ENCODE measurements around the gene MRPS2.
"Not testable (repeated sequence)": the region's sequence is repeated elsewhere in the genome, so short reads cannot be mapped to it uniquely, and the experiment has no call there.

Gene MRPS2

DNA sequence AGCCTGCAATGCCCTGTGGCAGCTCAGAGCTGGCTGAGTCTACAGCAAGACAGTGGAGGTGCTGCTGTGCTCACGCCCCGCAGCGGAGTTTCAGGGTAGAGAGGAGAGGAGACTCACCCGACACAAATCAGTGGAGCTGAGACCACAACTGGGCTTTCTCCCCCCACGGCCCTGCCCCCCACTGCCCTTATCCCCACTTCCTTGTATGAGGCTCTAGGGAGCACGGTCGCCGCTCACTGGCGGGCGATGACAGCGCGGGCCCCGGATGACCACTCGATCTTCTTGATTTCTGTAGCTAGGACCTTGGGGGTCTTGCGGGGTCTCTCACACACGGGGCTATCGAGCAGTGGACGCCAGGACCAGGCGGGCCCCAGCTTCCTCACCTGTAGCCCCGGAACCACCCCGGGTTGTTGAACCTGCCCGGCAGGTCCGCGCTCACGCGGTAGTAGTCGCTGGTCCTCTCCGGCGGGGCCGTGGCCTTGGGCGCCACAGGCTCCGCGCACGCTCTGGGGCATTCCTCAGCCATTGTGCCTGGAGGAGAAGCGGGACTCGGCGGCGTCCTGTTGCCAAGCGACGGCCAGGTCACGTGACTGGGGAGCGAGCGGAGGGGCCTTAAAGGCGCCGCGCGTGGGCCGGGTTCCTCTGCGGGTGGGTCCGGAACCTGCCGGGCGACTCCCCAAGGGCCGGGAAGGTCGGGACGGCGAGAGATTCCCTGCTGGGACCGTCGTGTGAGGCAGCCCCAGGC lies 984 bp upstream of the MRPS2 start:
- in situ Hi-C loops (cut with MboI; ENCODE audit: low sequenced_read_pairs) = no loop called here

DNA sequence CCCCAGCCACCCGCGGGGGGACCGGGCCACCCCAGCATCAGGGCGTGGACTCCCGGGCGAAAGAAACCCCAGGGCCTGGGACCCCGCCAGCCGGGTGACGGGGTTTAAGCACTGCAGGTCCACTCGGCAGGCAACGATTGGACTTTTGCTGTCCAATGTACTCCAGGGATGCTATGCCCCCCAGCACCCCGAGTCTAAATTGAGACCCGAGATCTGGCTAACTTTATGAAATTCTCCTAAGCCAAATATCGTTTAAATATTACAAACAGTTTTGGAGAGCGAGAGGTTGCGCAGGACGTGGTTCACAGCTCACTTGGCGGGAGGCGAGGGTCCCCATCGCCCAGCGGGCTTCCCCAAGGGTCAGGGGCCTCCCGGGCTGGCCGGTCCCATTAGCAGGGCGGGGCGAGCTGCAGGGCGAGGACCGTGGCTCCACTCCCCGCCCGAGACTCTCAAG lies 384 bp upstream of the MRPS2 start:
- in situ Hi-C loops (cut with MboI; ENCODE audit: low sequenced_read_pairs) = no loop called here

DNA sequence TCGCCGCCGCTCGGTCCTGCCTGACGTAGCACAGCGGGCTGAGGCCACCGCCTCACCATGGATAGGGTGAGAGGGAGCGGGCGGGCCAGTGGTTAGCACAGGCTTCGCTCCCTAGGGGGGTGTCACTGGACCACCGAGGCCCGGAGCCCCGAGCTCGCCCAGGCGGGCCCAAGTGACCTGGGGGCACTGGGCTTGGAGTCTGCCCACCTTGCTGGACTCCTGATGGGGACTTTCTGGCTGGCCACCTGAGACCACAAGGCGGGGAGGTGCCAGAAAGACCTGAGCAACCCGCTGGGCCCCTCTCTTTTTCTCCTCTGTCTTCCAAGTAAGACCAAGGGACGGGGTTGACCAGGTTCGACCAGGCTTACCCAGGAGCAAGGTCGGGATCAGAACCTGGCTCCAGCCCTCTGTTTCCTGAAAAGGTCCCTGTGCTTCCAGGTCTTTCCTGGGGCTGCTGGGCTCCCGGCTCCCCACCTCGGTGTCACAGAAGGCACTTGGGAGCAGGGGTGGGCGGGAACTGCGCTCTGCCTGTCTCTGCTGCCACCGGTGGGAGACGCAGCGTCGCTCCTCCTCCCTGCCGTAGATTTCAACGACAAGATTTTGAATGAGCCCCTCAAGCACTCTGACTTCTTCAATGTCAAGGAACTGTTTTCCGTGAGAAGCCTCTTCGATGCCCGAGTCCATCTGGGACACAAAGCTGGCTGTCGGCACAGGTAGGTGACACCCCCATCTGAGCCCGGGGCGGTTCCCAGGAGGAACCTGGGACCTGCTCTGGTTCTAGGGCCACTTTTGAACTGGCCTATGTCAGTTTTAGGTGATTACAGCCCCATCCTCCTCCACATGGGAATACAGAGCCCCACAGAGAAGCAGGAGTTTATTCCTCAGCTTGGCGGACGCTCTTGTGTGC lies 1.0 kb downstream of the MRPS2 start:
- in situ Hi-C loops (cut with MboI; ENCODE audit: low sequenced_read_pairs) = no loop called here

DNA sequence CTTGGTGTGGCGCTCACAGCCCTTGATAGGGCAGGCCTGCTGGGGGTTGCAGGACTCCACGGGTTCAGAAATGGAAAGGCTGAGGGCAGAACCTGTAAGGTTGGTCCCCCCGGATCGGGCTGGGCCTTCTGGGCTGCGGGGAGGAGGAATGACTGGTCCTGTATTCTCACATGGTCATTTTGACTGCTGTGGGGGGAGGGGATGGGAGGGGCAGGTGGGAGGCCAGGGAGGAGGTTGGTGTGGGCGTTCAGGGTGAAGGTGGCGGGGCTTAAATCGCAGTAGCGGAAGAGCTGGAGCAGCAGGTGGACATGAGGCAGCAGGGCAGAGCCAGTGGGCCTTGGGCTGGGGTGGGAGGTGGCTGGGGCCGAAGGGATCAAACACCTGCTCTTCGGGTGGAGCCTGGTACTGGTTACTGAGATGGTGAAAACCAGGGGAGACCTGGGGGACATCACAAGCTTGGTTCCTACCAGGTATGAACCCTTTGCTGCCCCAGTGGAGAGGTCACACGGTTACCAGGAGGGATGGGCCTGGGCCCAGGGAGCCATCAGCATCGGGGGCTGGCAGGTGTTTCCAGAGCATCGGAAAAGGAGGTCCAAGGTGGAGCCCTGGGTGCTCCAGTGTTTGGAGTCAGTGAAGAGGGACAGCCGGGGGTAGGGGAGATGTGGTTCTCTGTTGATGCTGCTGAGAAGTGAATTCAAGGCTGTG lies 1.8 kb downstream of the MRPS2 start:
- in situ Hi-C loops (cut with MboI; ENCODE audit: low sequenced_read_pairs) = no loop called here

DNA sequence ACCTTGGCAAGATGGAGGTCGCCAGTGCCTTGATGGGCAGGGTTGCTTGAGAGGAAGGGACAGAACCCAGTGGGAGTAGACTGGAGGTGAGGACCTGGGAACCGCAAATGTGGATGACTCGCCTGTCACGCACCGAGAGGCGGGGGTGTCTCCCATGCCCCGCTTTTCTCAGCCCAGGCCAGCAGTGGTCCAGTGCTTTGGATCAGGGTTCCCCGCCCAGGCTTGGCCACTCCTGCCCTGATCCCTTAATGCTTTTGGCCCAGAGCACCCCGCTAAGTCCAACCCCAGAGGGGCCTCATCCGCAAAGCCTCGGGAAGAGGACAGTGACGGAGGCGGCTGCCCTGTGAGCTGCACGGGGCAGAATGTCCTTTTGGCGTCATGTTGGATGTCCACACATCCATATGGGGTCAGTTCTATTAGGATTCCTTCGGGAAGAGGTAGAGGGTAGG lies 2.4 kb downstream of the MRPS2 start:
- in situ Hi-C loops (cut with MboI; ENCODE audit: low sequenced_read_pairs) = no loop called here

DNA sequence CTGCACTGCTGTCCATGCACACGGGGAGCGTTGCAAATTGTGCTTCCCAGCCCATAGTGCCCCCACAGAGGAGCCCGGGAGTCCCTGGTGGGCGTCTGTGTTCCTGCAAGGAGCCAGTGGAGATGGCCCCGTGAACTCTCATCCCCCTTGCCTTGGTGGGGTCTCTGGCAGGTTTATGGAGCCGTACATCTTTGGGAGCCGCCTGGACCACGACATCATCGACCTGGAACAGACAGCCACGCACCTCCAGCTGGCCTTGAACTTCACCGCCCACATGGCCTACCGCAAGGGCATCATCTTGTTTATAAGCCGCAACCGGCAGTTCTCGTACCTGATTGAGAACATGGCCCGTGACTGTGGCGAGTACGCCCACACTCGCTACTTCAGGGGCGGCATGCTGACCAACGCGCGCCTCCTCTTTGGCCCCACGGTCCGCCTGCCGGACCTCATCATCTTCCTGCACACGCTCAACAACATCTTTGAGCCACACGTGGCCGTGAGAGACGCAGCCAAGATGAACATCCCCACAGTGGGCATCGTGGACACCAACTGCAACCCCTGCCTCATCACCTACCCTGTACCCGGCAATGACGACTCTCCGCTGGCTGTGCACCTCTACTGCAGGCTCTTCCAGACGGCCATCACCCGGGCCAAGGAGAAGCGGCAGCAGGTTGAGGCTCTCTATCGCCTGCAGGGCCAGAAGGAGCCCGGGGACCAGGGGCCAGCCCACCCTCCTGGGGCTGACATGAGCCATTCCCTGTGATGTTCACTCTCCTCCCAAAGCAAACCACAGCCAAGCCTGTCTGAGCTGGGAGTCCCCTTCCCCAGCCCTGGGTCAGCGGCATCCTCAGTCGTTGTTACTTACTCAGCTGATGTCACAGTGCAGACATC lies 3.1 kb downstream of the MRPS2 start:
- in situ Hi-C loops (cut with MboI; ENCODE audit: low sequenced_read_pairs) = no loop called here

DNA sequence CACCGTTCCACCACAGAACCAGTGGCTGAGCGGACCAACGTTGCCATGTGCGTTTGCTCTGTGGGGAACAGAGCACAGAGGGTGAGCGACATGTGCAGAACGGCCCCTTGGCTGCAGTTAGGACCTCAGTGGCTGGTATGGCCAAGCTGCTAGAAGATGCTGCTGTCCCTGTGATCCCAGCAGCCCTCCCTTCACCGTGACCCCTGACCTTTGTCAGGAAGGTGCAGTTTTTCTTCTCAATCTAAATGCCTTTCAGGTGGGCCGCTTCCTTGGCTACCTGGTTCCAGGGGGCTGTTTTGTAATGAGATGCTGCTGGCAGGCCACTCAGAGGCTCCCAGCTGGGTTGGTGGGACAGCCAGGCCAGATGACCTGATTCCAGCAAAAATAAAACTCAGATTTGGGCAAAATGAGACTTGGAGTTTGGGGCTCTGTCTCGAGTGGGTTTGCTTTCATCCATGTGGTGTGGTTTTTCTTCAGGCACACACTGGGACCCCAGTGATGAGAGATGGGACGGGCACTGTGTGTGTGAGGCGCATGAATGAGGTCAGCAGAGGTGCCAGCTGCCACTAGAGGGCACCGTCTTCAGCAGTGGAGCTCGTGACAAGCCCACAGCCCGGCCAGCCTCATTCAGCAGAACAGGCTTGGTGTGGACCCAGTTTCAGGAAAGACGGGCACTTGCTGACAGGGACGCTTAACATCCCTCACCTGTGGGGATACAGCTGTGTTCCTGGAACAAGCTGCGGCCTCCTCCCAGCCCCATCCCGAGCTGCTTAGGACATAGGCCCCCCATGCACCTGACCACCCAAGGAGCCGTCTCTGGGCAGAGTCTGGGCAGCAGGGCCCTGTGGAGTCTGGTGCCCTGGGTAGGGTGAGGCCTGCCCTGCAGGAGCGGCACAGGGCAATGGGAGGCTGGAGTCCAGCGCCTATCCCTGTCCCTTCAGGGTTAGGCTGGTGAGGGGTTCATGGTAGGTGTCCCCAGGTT lies 4.1 kb downstream of the MRPS2 start:
- in situ Hi-C loops (cut with MboI; ENCODE audit: low sequenced_read_pairs) = no loop called here

DNA sequence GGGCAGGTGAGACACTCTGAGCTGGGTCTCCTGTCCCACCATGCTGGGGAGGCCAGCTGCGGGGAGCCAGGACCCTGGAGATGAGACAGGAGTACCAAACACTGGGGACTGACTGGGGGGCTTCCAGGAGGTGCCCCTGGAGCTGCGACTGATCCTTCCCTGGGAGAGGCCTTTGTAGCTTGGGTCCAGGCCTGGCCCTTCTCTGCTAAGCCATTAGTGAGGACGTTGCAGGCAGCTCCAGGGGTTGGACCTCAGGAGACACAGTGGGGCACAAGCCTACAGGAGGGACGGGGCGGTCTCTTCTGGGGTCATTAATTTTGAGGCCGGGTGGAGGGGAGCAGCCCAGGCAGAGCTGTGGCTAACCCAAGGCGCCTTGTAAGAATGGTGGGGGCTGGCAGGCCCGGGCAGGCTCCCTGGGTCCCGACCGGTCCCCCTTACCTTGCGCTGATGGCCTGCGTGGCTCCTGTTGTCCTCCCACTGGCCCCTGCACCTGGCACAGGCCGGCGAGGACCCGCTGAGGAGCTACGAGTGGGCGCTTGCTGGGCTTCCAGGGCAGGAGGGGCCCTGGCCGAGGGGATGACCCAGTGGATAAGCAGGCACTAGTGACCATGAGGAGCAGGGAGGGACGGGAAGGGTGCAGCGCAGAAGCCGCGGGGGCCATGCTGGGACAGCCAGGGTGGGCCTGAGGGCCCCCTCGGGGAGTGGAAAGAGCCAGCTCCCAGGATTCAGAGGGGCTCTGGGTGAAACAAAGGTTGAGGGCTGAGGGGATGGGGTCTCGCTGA lies 5.1 kb downstream of the MRPS2 start:
- in situ Hi-C loops (cut with MboI; ENCODE audit: low sequenced_read_pairs) = no loop called here

DNA sequence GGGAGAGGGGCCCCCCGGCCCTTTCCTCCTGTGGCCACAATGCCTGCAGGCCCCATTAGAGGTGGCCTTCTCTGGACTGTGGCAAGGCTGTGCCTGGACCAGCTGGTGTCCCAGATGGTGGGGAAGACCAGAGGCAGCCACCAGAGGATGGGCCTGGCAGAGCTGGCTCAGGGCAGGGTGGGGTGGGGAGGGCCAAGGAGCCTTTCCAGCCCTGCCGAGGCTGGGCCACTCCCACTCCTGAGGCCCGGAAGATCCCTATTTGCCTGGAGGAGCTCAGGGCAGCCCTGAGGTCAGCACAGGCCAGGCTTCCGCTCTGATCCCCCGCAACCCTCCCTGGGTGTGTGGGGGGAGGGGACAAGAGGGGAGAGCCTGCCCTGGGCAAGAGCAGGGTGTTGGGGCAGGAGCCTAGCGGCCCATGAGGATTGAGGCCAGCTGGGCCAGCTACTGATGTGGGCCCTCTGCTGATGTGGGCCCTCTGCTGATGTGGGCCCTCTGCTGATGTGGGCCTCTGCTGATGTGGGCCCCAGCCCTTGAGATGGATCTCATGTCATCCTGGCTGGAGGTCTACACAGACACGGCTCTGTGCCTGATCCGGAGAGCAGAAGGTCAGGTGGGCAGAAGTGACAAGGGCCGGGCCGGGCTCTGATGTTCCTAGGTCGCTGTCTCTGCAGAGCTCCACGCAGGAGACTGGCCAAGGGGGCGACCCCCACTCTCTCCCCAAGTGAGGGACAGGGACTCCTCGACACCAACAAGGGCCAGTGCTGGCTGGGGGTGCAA lies 6.0 kb downstream of the MRPS2 start:
- in situ Hi-C loops (cut with MboI; ENCODE audit: low sequenced_read_pairs) = no loop called here

DNA sequence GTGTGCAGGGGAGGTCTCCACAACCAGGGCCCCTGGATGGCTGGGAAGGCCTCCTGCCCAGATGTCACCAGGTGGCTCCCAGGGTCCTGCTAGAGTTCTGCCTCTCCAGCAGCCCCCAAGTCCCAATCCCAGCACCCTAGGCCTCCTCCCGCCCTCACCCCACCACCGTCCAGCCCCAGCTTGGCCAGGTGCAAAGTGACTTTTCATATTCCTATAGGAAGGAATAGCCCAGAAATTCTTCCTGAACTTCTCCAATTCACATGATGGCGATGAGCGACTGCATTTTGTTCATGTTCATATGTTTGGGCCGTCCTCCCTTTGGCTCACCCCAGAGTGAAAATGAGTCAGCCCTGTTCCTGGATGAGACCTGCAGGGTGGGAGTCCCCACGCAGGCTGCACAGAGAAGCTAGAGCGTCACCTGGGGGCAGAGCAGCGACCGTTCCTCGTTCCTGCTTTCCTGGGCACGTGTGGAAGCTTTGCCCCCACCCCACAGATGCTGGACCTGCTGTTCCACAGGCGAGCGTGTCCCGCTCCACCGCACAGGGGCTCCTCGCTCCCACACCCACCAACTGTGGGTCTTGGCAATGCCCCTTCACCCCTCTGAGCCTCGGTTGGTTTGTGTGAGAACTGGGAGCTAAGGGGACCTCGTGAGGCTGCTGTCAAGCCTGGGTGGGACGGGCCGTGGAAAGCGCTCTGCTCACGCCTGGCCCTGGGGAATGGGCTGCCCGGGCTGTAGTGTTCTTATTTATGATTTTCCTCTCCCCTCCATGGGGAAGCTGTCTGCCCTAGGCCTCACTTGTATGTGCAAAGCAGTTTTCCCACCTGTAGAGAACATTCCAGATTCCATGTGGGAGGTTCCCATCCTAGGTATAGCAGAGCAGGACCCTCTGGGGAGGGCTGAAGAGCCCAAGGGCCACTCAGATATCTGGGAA lies 6.9 kb downstream of the MRPS2 start:
- in situ Hi-C loops (cut with MboI; ENCODE audit: low sequenced_read_pairs) = no loop called here

DNA sequence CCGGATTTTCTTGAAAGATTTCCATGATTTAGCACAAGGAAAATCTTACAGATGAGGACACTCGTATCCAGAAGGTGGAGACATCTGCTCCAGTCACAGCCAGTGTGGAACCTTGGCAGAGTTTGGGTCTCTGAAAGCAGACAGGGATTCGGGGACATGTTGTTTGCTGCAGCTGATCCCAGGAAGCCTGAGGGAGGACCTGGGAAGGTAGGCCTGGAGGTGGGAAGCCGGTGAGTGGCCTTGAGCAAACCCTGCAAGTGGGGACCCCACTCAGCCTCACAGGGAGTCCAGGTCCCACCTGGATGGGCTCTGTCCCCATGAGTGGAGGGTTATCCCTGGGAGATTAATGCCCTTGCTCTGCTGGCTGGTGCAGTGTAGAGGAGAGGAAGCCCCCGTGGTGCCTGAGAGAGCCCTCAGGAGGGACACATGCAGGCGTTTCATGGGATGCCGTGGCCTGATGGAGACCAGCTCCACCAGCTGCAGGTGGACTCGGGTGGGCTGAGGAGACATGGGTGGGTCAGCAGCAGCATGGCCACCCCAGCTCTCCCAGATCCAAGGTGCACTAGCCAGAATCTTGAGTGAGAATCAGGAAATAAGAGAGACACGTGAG lies 7.8 kb downstream of the MRPS2 start:
- in situ Hi-C loops (cut with MboI; ENCODE audit: low sequenced_read_pairs) = no loop called here

DNA sequence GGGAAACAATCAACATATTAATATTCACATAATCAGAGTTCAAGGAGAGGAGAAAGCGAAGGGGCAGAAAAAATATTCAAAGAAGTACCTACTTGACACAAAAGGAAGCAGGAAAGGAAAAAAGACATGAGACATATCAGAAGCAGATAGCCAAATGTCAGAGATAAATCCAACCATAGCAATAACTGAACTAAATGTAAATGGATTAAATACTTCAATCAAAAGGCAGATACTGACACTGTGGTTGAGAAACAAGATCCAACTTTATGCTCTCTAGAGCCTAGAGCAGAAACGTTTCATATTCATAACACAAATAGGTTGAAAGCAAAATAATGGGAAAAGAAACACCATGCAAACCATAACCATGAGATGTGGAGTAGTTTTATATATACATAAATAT lies 9.0 kb downstream of the MRPS2 start:
- in situ Hi-C loops (cut with MboI; ENCODE audit: low sequenced_read_pairs) = no loop called here

DNA sequence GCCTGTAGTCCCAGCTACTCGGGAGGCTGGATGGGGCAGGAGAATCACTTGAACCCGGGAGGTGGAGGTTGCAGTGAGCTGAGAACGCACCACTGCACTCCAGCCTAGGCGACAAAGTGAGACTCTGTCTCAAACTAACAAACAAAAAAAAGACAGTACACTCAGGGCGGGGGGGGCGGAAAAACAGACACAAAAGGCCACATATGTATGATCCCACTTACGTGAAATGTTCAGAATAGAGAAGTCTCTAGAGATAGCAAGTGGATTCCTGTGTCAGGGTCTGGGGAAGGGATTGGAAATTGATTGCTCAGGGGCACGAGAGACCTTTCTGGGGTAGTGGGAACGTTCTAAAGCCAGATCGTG lies 11.7 kb downstream of the MRPS2 start:
- in situ Hi-C loops (cut with MboI; ENCODE audit: low sequenced_read_pairs) = no loop called here

DNA sequence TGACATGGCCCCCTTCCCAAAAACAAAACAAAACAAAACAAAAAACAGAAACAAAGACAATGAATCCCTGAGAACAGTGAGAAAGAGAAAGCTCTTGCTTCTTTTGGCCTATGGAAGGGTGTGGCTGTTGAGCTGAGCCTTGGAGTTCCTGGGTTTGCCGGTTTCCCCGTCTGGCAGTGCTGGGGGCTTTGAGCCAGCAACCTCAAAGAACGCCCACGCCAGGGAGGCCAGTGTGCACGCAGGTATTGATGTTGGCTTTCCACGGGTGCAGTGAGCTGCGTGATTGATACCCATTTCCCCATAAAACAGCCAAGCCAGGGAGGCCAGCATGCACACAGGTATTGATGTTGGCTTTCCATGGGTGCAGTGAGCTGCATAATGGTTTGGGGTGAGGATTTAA lies 12.4 kb downstream of the MRPS2 start:
- in situ Hi-C loops (cut with MboI; ENCODE audit: low sequenced_read_pairs) = no loop called here

DNA sequence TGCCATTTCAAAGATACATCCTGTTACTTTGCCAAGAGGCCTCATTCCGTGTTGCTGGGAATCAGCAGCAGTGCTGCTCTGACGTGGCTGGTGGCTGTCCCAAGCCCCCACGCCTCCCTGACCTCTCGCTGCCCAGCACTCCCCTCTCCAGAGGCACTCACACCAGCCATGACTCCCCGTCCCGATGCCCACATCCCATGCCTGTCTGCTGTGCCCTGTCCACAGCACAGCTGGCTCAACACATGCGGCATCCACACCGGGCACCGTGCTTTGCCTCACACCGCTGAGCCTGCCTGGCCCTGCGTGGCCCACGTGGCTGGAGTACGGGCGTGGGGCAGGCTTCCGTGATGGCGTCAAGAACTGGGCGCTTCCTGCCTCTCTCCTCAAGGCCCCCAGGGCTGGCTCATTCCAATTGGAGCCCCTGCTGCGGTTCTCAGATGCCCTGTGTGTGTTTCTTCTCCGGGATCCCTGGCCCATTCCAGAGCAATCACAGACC lies 12.9 kb downstream of the MRPS2 start:
- in situ Hi-C loops (cut with MboI; ENCODE audit: low sequenced_read_pairs) = no loop called here

DNA sequence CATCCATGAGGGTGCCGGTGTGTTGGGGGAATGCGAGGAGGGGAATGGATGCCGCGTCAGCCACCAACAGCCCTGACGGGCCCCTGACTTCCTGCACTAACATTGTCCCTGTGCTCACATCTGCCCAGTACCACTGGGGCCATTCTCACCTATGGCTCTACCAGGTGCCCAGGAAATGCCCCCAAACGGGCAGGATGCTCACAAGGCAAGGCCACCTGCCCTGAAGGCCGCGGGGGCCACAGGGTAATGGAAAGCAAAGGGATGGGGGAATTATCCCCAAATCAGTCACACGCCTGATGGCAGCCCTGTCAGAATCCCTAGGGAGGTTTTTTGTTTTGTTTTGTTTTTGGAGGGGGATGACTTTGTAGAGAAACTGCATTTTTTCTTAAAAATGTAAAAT lies 13.4 kb downstream of the MRPS2 start:
- in situ Hi-C loops (cut with MboI; ENCODE audit: low sequenced_read_pairs) = not testable (repeated sequence)
